Renal cortex interstitium (tissue), 11 donors: Measurements from ENCODE around the gene MEIS3. TPM values are rescaled to one million over a fixed set of nuclear protein-coding genes. Genes with fewer than 3 reads are reported as not detected.
"Not testable (repeated sequence)": the region's sequence is repeated elsewhere in the genome, so short reads cannot be mapped to it uniquely, and the experiment has no call there.

Experiments
- DNase-seq, 11 donors: peaks; one replicate each; pipeline ENCODE4 v3.0.0-alpha.2; 2013; ENCODE audit warnings: low read depth in 9 of 11, low spot score in 4 of 11; ENCODE audit errors: extremely low read depth in 1 of 11
- polyA plus RNA-seq, 3 donors: library from polyadenylated mRNA; unstranded; fragments of 120-200 nt; gene quantifications; one replicate each; pipeline ENCODE4 v1.2.1, GENCODE V29; 2013; ENCODE audit not compliant: insufficient read length in 3 of 3

MEIS3 gene
- polyA plus RNA-seq, 3 donors: 15.0 to 29.5 (median 18.2) TPM

DNA sequence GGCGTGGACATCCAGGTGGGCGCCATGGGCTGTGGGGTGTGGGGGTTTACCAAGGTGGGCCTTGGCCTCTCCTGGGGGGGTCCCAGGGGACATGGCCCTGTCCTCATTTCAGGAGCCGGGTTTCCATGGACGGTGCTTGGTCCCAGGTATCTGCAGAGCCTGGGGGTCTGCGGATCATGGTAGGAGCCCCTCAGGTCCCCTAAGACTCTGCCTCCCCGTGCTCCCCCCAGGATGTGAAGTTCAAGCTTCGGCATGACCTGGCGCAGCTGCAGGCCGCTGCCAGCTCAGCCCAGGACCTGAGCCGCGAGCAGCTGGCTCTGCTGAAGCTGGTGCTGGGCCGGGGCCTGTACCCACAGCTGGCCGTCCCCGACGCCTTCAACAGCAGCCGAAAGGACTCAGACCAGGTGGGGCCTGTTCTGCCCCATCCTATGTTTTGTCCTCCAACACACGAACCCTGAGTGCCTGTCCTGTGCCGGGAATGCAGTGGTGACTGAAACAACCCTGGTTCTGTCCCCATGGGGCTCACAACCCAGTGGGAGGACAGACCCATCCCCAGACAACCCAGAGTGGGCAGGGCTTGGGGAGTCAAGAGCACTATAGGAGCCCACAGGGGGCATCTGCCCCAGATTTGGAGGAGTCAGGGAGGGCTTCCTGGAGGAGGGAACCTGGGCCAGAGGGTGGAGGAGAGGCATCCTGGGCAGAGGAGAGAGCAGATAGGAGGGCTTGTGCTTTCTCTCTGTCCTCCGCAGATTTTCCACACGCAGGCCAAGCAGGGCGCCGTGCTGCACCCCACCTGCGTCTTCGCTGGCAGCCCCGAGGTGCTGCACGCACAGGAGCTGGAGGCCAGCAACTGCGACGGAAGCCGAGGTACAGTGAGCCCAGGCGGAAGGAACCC, 43.4 kb downstream of the MEIS3 start:
- no peak for DNase-seq

DNA sequence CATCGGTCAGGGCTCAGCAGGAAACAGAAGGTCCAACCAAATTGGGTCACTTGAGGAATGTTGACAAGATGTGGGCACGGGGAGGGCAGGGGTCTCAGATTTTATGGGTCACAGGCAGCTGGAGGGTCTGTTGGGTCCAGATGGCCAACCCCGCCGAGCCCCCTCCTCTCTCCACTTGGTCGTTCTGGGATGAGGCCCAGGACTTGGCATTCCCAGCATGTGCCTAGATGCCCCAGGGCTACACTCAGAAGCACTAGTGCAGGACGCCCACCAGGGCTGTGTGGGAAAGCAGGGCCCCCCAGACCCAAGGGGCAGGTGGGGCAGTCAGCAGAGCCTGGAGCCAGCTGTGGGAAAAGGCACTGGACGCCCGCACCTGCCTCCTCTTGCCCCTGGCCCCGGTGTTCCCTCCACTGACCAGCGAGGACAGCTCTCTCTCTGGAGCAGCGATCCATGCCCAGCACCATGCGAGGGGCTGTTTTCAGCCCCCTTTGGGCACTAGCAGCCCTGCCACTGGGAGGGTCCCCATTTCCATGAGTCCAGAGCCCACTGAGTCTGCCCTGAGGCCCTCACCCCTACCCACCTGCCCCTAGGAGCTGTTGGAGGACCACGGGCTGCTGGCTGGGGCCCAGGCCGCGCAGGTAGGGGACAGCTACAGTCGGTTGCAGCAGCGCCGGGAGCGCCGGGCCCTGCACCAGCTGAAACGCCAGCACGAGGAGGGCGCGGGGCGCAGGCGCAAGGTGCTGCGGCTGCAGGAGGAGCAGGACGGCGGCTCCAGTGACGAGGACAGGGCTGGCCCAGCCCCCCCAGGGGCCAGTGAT, 44.2 kb downstream of the MEIS3 start:
- DNase-seq: no peak

DNA sequence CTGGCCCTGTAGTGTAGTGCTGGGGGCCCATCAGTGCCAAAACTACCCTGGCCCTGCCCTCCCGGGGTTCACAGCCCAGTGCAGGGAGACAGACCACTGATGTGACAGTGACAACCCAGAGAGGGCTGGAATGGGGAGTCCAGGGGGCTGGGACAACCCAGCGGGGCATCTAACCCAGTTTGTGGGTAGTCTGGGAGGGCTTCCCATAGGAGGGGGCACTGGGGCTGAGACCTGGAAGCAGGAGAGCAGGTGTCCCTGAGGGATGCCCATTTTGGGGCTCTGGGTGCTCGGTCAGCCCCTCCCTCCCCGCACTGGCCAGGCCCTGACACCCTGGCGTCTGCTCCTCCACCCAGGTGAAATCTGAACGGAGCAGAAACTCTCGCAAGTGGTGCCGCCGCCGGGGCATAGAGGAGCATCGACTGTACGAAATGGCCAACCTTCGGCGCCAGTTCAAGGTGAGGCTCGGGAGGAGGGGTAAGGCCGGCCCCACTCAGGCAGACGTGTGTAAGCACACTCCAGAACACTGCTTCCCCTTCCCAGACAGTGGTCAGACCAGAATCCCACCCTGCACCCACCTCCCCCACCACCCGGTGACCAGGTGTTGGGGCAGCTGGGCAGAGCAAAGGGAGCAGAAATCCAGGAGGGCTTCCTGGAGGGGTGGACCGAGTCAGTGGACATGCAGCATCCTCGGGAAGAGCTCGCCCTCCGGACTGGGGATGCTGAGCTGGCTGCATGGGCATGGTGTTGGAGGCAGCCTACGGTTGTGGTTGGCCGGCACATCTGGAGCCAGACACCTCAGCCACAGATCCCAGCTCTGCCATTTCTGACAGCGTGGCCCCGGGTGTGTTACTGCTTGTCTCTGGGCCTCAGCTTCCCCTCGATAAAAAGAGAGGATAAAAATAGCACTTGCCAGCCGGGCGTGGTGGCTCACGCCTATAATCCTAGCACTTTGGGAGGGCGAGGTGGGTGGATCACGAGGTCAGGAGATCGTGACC, 45.8 kb downstream of the MEIS3 start:
- DNase-seq: no peak

DNA sequence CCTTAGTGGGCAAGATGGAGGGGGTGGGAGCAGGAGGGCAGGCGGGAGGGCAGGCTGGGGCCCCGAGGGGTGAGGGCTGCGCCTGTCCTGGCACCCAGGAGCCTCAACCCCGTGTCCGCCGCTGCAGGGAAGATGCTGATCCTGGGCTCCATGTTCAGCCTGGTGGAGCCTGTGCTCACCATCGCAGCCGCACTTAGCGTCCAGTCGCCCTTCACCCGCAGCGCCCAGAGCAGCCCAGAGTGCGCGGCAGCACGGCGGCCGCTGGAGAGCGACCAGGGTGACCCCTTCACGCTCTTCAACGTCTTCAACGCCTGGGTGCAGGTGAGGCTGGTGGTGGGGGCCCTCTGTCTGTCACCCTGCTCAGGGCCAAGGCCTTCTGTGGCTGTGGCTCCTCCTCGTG, 46.7 kb downstream of the MEIS3 start:
- DNase-seq: no peak

DNA sequence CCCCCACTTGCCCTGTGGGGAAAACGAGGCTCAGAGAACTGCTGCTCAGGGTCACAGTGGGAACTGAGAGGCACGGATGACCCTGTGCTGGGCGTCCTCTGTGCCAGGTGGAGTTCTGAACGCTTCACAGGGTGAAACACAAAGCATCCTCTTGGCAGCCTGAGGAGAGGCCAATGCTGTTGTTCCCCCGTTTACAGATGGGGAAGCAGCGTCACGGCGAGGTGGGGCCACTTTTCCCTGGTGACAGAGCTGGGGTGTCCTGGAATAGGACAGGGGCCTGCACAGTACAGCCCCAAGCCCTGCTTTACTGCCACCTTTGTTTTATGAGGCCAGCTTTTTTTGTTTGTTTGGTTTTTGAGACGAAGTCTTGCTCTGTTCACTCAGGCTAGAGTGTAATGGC, 48.1 kb downstream of the MEIS3 start:
- no peak for DNase-seq

DNA sequence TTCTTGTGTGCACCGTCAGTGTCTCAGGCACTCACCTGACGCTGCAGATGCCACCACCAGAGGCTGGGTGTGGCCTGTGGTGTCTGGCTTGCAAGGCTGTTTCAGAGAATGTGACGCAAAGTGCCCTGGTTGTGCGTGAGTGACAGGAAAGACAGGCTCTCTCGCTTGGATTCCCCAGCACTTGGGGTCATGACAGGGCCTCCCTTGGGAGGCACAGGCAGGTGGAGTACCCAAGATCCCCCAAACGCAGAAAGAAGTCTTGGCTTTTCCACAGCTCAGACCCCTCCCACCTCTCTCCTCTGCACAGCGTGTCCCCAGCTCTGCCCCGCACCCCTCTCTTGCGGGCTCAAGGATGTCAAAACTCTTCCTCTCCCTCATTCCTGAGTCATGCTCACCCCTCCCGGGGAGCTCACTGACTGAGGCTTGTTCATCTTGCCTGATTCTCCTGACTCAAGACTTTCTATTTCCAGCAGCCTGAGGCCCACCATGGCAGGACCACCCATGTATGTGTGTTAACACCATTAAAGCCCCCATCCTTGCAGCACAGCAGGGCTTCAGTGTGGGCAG, 49.2 kb downstream of the MEIS3 start:
- DNase-seq: no peak

DNA sequence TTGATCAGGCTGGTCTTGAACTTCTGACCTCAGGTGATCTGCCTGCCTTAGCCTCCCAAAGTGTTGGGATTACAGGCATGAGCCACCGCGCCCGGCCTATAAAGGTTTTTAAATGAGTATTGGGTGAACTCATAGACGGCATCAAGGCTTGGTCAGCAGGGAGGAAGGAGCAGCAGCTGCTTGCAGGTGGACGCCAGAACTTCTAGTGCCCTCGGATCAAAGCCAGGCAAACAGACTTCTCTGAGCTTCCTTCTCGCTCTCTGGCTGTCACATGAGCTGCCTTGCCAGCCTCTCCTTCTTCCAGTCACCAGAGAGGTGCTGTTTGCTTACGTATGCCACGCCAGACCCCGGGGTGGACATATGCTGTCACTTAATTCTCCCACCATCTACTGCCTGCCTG, 53.9 kb downstream of the MEIS3 start:
- DNase-seq: not testable (repeated sequence)

DNA sequence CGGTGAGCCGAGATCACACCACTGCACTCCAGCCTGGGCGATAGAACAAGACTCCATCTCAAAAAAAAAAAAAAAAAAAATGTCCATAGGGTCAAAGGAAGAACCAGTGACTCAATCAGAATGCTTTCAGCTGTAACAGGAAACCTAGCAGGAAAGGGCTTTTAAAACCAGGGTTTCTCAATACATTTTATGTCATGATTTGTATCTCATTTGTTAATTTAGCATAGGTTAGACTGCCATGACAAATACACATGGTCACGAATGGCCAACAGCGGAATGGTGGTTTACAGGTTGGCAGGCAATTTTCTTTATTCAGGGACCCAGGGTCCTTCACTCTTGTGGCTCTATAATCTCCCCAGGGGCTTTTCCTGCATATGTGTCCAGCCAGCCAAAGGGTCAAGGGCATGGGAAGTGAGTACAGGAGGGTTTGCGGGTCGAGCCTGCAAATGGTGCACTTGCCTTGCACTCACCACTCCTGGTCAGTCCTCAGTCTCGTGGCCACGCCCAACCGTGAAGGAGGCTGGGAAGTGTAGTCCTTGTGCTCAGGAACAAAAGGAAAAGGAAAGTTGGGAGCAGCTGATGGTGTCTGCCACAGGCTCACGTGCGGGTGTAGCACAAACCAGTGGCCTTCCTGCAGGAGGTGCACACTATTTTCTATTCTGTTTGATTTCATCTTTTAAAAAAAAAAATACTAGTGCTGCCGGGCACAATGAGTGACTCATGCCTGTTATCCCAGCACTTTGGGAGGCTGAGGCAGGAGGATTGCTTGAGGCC, 55.4 kb downstream of the MEIS3 start:
- DNase-seq: no peak

DNA sequence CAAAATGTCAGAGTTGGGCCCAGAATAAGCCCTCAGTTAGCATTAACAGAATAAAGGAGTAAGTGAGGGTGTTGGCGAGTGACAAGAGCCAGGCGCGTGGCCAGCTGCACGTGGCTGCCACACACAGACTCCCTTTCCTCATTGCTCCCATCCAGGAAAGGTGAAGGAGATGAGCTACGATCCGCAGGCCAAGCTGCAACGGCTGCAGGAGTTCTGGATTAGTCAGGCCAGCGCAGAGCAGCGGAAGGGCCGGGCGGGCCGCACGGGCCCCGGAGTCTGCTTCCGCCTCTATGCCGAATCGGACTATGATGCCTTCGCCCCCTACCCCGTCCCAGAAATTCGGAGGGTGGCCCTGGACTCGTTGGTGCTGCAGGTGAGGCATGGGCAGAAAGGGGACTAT, 57.0 kb downstream of the MEIS3 start:
- DNase-seq: no peak

DNA sequence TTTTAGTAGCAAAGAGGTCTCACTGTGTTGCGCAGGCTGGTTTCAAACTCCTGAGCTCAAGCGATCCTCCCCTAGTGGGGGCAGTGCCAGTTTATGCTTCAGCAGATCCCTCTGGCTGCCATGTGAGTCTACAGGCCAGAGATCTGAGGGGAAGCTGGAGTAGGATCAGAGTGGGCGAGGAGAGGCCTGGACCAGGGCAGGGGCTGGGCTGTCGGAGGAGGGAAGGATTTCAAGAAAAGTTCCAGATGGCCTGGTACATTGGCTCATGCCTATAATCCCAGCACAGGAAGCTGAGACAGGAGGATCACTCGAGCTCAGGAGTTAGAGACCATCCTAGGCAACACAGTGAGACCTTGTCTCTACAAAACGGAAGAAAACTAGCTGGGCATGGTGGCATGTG, 60.4 kb downstream of the MEIS3 start:
- DNase-seq: no peak

DNA sequence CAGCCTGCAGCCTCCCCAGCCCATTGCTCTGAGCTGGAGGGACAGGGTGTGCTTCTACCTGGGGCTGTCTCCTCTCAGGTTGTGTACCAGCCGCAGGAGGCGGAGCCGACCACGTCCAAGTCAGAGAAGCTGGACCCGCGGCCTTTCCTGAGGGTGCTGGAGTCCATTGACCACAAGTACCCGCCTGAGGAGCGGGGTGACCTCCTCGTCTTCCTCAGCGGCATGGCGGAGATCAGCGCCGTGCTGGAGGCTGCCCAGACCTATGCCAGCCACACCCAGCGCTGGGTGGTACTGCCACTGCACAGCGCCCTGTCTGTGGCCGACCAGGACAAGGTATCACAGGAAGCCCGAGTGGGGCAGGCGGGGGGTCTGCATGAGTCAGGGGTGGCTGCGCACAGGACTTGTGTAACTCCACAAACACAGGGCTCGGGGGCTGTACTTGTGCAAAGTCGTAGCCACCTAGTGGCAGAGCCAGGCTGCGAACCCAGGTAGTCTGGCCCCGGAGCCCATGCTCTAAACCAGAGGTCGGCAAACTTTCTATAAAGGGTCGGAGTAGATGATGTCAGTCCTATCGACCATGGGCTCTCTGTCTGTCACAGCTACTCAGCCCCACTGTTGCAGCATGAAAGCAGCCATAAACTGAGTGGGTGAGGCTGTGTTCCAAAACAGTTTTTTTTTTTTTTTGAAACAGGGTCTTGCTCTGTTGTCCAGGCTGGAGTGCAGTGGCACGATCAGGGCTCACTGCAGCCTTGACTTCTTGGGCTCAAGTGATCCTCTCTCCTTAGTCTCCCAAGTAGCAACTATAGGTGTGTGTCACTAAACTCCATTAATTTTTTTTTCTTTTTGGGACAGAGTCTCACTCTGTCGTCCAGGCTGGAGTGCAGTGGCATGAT, 61.3 kb downstream of the MEIS3 start:
- DNase-seq: no peak

DNA sequence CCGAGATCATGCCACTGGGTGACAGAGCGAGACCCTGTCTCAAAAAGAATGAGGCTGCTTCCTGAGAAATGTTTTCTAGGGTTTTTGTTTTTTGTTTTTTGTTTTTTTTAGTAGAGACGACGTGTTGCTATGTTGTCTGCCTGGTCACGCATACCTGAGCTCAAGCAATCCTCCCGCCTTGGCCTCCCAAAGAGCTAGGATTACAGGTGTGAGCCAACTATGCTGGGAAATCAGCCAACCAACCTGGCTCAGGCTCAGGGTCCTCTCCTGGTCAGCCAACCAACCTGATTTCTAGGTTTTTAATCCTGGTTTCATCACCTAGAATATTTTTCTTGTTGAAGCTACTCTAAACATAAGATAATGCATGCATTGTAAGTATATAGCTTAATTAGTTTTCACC, 62.4 kb downstream of the MEIS3 start:
- no peak for DNase-seq

DNA sequence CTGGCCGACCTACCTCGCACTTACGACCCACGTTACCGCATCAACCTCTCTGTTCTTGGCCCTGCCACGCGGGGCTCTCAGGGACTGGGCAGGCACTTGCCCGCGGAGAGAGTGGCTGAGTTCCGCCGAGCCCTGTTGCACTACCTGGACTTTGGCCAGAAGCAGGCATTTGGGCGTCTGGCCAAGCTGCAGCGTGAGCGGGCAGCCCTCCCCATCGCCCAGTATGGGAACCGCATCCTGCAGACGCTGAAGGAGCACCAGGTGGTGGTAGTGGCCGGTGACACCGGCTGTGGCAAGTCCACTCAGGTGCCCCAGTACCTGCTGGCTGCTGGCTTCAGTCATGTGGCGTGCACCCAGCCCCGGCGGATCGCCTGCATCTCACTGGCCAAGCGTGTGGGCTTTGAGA, 66.0 kb downstream of the MEIS3 start:
- DNase-seq: no peak
